Activated CD8-positive, alpha-beta T cell treated with anti-CD3 and anti-CD28 coated beads for 36 hours (primary cell): ENCODE results near the gene KDM4C. TPM values are rescaled to one million over a fixed set of nuclear protein-coding genes. Genes with fewer than 3 reads are reported as not detected.

ENCODE experiments used
- ATAC-seq: fragments of 200-7000 bp; cut with Tn5 transposase; one replicate; pipeline ENCODE4 v1.10.0; 2021; ENCODE audit warnings: mild to moderate bottlenecking, moderate library complexity
- CTCF ChIA-PET: fragments of 350-600 bp; sonication (Branson Sonifier 250); formaldehyde crosslinking; loops from one replicate; lab custom pipeline; 2021; ENCODE audit warnings: antibody characterized with exemption; lab: Charles Lee
- POLR2A ChIA-PET: fragments of 350-600 bp; sonication (Branson Sonifier 250); formaldehyde crosslinking; loops from one replicate; lab custom pipeline; 2021; ENCODE audit warnings: antibody characterized with exemption; lab: Charles Lee
- DNase-seq: peaks from one replicate; pipeline ENCODE4 v3.0.0-alpha.2; 2020
- H3K27ac Mint-ChIP-seq: one replicate; pipeline ENCODE4 v1.8.0; 2021; ENCODE audit warnings: mild to moderate bottlenecking, mixed read lengths
- H3K27me3 Mint-ChIP-seq: one replicate; pipeline ENCODE4 v1.8.0; 2021; ENCODE audit warnings: mixed read lengths
- H3K36me3 Mint-ChIP-seq: one replicate; pipeline ENCODE4 v1.8.0; 2021; ENCODE audit warnings: low read depth, mixed read lengths
- H3K4me1 Mint-ChIP-seq: one replicate; pipeline ENCODE4 v1.8.0; 2021; ENCODE audit warnings: low read depth, mixed read lengths
- H3K4me3 Mint-ChIP-seq: one replicate; pipeline ENCODE4 v1.8.0; 2021; ENCODE audit warnings: mild to moderate bottlenecking, moderate library complexity, mixed read lengths
- H3K9me3 Mint-ChIP-seq: one replicate; pipeline ENCODE4 v1.8.0; 2021; ENCODE audit warnings: mixed read lengths
- intact Hi-C: fragments of 100-400 bp; cut with micrococcal nuclease; formaldehyde crosslinking; loops from one replicate; pipeline ENCODE4 v1.10.0; 2022
- total RNA-seq, 2 experiments: library from RNA; stranded (reverse); gene quantifications; one replicate each; pipeline ENCODE4 v1.2.3, GENCODE V29; 2021
- TF ChIP-seq, protein P1 (sequence below): fragments of 200-600 bp; IDR thresholded peaks from one replicate; pipeline ENCODE4 v1.8.0; 2022; ENCODE audit warnings: antibody characterized with exemption, mild to moderate bottlenecking

KDM4C gene
- total RNA-seq, 2 experiments from 2014 or later, result 31.1 to 32.9 TPM

DNA sequence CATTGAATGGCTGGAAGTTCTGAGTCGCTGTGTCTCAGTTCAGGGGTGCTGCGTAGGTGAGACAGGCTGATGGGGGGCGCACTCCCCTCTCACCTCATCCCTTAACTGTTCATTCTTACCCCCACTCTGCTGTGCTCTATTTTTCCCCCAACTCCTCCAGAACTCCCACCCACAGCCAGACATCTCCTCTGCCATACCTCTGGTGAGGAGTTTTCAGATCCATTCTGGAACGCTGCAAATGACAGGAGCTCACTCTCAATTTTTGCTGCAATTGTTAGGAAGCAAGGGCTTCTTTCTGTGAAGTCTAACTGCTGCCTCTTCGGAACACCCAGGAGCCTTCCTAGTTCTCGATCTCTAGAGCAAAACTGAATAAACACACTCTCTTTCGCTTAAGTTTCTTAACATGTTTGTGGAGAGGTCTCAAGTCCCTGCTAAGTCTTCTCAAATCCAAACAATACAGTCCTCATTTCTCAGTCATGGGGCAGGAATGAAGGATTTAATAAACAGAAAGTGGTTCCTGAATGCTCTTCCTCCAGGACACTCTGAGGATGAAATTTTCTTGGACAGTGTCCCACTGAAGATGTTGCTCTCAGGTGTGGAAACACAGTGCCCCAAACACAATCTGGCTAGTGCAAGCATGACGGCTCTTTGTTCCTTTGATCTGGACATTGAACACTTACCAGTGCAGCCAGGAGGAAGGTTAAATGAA lies 387.7 kb downstream of the KDM4C start:
- DNase-seq (no peak), ATAC-seq (no peak)
- Mint-ChIP-seq H3K27ac (no peak overlapping the region), H3K9me3 (no peaks in the 10 kb centered on the region), H3K4me3 (no peak overlapping the region), H3K27me3 (no peaks in the 10 kb centered on the region), H3K4me1 (peaks cover 22% of the 10 kb centered on the region), H3K36me3 (peaks cover 18% of the 10 kb centered on the region)
- CTCF ChIA-PET, result no interaction called here
- intact Hi-C loops, result no loop called here
- POLR2A ChIA-PET, result no interaction called here
- TF ChIP-seq, protein P1, sequence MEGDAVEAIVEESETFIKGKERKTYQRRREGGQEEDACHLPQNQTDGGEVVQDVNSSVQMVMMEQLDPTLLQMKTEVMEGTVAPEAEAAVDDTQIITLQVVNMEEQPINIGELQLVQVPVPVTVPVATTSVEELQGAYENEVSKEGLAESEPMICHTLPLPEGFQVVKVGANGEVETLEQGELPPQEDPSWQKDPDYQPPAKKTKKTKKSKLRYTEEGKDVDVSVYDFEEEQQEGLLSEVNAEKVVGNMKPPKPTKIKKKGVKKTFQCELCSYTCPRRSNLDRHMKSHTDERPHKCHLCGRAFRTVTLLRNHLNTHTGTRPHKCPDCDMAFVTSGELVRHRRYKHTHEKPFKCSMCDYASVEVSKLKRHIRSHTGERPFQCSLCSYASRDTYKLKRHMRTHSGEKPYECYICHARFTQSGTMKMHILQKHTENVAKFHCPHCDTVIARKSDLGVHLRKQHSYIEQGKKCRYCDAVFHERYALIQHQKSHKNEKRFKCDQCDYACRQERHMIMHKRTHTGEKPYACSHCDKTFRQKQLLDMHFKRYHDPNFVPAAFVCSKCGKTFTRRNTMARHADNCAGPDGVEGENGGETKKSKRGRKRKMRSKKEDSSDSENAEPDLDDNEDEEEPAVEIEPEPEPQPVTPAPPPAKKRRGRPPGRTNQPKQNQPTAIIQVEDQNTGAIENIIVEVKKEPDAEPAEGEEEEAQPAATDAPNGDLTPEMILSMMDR, result no peak

DNA sequence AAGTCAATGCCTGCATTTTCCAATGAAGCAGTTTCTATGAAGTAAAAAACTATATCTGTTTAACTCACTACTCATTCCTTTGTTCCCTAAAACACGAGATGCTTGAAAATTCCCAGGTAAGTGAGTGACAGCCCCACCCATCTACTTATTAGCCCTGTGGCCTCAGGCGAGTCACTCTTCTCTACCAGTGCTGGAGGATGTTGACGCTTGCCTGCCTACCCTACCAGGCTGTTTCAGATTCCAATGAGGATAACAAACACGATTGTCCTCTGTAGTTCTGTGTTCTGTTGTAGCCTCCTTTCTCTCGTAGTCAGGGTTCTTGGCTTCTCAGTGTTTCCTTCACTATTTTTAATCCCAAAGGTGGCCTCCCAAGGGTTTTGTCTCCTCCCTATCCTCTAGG lies 388.8 kb downstream of the KDM4C start:
- peaks cover 26% of the 10 kb centered on the region for H3K4me1 Mint-ChIP-seq
- H3K36me3 Mint-ChIP-seq, result peaks cover 15% of the 10 kb centered on the region
- TF ChIP-seq, protein P1, result no peak
- H3K9me3 Mint-ChIP-seq, result no peaks in the 10 kb centered on the region
- no peak for DNase-seq
- no peak for ATAC-seq
- H3K27me3 Mint-ChIP-seq, result no peaks in the 10 kb centered on the region
- POLR2A ChIA-PET, result no interaction called here
- no peak overlapping the region for H3K27ac Mint-ChIP-seq
- CTCF ChIA-PET, result no interaction called here
- intact Hi-C loops, result no loop called here
- H3K4me3 Mint-ChIP-seq, result no peak overlapping the region

- no peak for DNase-seq
- Mint-ChIP-seq H3K4me3 (no peak overlapping the region), H3K9me3 (no peaks in the 10 kb centered on the region), H3K27me3 (no peaks in the 10 kb centered on the region), H3K36me3 (peaks cover 17% of the 10 kb centered on the region), H3K4me1 (peaks cover 26% of the 10 kb centered on the region), H3K27ac (no peak overlapping the region)
- ATAC-seq, result no peak
- intact Hi-C loops, result no loop called here
- ChIA-PET POLR2A (no interaction called here), CTCF (no interaction called here)
- TF ChIP-seq, protein P1, result no peak
Measured at GRCh38 chr9:7147121-7148090, 389.6 kb downstream of the KDM4C start.

DNA sequence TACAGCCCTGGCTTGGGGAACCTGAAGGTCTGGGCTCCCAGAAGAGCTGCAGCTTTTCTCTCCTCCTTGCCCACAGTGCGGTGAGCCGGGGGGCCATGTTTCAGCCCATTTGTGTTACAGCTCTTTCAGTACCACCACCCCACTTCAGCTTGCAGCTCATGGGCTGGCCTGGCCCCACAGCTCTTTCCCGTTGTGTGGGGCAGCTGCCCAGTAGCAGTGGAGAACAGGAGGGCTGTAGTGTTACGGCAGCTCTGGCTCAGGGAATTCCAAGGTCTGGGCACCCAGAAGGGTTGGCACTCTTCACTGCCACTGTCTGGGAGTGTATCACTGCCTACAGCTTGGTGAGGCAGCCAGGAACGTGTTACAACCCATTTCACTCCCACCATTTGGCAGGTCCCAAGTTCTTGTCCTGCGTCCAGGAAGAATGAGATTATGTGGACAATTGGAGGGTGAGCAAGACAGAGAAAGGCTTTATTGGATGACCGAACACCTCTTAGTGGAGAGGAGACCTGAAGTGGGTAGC lies 390.5 kb downstream of the KDM4C start:
- Mint-ChIP-seq H3K9me3 (no peaks in the 10 kb centered on the region), H3K4me3 (no peak overlapping the region), H3K4me1 (peaks cover 26% of the 10 kb centered on the region), H3K27me3 (no peaks in the 10 kb centered on the region), H3K36me3 (peaks cover 22% of the 10 kb centered on the region), H3K27ac (no peak overlapping the region)
- intact Hi-C loops, result no loop called here
- ATAC-seq (no peak), DNase-seq (no peak)
- TF ChIP-seq, protein P1, result no peak
- ChIA-PET POLR2A (no interaction called here), CTCF (no interaction called here)
